DMS53 treated with DMSO at 0.1 percent for 48 hours (cell line): ENCODE results near the gene TGFBRAP1.

Source experiments
- DNase-seq: peaks from one replicate; lab custom pipeline; 2025; ENCODE audit not compliant: unreplicated experiment; lab: John Stamatoyannopoulos, UW

TGFBRAP1 gene, protein sequence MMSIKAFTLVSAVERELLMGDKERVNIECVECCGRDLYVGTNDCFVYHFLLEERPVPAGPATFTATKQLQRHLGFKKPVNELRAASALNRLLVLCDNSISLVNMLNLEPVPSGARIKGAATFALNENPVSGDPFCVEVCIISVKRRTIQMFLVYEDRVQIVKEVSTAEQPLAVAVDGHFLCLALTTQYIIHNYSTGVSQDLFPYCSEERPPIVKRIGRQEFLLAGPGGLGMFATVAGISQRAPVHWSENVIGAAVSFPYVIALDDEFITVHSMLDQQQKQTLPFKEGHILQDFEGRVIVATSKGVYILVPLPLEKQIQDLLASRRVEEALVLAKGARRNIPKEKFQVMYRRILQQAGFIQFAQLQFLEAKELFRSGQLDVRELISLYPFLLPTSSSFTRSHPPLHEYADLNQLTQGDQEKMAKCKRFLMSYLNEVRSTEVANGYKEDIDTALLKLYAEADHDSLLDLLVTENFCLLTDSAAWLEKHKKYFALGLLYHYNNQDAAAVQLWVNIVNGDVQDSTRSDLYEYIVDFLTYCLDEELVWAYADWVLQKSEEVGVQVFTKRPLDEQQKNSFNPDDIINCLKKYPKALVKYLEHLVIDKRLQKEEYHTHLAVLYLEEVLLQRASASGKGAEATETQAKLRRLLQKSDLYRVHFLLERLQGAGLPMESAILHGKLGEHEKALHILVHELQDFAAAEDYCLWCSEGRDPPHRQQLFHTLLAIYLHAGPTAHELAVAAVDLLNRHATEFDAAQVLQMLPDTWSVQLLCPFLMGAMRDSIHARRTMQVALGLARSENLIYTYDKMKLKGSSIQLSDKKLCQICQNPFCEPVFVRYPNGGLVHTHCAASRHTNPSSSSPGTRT

DNA sequence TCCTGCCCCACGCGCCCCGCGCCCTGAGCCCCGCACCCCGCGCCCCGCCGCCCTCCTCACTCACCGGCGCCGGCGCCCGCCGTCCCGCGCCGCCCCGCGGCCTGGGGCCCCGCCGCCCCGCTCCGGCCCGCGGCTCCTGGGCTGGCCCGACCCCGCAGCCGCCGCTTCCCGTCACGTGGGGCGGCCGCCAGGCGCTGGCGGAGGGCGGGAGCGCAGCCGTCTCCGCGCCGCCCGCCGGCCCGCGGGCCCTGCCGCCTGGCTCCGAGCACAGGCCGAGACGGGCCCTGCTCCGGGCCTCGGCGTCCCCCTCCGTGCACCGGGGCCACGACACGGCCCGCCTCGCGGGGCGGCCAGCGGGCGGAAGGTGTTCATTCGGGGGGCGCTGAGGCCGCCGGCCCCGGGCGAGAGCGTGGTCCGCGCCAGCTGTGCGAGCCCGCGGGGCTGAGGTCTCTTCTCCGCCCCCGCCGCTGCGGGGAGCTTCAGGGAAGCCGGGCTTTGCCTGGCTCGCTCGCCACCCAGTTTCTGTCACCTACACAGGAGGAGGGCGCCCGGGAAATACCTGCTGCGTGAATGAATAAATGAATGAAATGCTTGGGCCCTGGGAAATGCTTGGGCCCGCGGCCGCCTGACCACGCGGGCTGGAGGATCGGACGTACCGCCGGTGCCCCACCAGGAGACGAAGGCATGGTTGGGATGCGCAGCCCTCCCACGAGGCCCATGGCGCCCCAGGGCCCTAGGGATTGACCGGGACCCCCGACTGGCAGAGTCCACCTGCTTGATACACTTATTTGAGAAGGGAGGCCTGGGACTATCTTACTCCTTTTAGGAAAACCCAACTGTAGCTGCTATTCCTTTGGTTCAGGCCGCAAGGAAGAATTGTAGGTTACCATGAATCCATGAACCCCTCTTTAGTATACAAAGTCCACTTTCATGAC lies at the start of gene TGFBRAP1:
Gene TGFBRAP1 (minus strand): TSS at position 175 of the 935 bp plus-strand sequence. CDS start 21,434 bp downstream, outside the sequence.
- peak; percentile 62 for DNase-seq

DNA sequence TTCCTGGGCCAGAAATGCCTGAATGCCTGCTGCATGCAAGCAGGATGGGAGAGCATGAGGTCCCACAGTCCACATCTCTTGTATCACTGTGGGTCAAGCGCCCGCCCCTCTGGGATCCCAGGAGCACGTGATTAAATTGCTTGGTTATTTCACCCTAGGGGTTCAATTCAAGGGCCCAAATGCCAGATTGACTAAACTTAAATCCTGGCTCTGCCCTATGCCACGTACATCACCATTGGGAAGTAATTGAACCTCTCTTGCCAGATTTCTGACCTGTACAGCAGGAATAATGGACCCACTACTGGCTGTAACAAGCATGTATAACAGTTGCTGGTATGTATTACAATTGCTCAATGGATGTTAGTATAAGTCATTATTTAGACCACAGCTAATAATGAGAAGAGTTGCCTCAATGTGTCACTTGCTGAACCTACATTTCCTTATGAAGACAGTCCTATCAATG lies 49.4 kb upstream of the TGFBRAP1 start:
- no peak for DNase-seq

DNA sequence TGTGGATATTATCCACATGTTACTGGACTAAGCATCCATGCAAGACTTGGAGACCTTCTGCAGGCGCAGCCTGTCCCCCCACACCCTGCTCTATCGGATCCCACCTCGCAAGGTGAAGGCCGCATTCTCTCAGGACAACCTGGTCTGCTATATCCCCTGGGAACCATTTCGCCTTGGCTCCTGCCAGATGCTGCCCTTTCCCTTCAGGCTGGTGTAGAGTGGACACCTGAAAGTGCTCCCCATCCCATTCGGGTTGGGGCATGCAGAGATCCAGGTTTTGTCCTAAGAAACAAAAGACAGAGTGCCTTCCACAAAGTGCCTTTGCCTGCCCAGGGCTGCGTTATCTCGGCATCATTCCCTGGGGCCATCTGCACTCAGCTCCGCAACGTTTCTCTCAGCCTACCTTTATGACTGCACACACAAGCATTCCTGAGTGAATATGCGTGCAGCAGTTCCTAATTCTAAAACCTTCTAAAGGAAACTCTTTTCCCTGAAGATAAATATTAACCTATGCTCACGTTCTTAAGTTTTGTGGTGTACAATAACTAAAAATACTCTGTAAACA lies 48.8 kb upstream of the TGFBRAP1 start:
- no peak for DNase-seq

DNA sequence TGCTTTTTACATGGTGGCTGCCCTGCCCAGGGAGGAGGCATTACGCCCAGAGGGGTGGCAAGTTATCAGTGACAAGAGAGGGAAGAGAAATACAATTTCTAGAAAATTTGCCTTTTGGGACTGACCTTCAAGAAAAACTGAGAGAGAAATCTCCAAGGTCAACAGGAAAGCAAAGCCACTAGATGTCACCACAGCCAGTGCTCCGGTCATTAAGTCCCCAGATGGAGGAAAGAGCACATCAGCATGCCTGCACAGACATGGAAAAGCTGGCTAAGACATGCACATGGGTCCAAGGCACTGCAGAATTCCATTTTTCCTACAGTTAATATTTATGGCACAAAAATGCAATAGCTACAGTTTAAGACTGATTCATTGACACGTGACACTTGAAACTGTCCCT lies 48.3 kb upstream of the TGFBRAP1 start:
- DNase-seq, result no peak

DNA sequence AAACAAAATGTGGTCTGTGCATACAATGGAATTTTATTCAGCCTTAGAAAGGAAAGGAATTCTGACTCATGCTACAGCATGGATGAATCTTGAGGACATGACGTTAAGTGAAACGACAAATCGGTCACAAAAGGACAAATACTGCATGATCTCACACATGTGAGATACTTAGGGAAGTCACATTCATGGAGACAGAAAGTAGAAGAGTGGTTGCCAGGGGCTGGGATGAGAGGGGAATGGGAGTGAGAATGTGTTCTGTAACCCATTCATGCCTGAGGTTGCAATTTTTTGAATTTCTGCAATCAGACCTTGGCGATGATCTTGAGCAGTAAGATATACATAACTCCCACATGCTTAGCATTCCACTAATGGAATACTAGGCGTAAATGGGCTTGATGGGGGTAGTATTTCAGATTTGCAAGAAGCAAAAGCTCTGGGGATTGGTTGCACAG lies 47.3 kb upstream of the TGFBRAP1 start:
- no peak for DNase-seq

DNA sequence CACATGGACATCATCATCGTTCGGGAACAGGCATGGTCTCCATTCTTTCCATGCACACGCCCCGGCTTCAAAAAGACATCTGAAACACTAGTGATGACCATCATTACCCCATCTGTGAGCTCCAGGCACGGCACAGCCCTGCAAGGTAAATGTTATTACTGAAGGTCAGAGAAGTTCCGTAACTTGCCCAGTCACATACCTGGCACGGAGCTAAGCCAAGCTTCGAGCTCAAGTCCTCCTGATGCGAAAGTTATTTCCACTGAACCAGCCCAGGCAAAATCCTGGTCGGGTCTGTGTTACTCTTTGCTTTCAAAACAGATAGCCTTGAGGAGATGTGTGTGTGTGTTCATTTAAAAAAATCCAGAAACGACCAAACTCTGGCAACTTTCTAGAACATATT lies 46.5 kb upstream of the TGFBRAP1 start:
- no peak for DNase-seq

DNA sequence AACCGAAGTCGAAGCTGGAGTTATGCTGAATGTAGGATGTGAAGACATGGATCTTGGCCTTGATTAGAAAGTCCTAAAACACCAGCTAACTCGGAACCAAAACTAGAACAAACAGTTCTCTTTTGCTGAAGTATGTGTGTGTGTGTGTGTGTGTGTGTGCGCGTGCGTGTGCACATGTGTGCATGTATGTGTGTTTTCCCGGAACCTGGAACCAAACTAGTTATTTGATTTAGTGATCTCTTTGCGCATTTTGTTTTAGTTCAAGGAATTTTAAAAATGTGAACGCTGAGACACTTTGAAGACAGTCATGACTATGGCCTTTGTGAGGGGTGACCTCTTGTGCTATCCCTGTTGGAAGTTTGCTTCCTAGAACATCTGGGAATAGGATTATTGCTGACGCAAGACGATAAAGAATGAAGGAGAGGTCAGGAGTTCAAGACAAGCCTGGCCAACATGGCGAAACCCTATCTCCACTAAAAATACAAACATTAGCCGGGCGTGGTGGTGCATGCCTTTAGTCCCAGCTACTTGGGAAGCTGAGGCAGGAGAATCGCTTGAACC lies 45.5 kb upstream of the TGFBRAP1 start:
- DNase-seq, result no peak

DNA sequence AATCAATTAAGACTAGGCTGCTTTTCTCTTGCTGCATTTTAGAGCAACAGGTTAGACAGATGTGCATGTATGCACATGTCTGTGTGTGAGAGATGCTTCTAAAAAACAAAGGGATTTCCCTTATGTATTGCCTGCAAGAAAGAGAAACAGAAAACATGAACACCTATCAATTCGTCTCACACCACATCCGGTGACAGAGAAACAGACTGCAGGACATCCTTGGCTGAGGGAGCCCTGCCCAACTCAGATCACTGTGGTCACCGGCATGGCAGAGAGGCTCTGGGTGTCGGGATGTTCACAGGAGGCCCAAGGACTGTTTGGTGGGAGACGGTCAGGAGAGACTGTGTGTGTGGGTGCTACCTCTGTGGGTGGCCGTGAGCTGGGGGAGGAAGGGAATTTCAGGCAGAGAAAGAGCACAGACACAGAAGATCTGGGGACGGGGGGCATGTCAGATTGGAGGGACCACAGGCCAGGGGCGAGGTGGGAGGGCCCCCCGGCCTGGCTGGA lies 44.4 kb upstream of the TGFBRAP1 start:
- DNase-seq, result no peak

DNA sequence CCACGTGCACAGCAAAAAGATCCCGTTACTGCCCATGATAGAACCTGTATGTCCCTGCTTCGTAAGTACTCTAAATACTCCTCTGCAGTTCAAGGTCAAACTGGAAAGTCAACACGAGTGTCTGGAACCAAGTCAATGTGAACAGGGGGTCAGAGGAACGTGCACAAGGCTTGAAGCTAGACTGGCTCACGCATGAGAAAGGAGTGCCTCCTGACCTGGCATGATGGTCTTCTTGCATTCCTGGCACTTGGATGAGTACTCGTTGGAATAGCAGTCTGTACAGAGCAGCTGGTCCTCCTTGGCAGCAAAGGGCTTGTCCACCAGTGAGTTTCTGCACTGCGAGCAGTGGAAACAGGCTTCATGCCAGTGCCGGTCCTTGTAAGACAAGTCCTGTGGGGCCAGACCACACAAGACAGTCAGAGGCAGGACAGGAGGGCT lies 43.8 kb upstream of the TGFBRAP1 start:
- DNase-seq, result no peak

DNA sequence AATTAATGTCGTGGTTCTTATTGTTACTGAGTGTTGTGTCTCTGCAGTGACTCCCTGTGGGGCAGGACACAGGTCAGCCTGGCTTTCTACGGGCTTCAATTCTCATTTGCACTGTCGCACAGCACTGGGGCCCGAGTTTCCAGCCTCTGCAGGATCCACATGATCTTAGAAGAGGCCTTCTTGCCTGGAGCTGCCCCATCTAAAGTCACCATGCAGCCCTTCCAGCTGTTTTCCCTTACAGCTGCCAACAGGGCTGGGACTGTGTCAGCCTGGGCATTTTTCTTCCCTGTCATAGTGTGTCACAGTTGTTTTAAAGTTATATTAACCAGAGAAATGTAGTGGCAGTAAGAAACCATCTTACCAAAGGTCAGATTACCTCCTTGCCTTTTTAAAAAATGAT lies 42.3 kb upstream of the TGFBRAP1 start:
- no peak for DNase-seq

DNA sequence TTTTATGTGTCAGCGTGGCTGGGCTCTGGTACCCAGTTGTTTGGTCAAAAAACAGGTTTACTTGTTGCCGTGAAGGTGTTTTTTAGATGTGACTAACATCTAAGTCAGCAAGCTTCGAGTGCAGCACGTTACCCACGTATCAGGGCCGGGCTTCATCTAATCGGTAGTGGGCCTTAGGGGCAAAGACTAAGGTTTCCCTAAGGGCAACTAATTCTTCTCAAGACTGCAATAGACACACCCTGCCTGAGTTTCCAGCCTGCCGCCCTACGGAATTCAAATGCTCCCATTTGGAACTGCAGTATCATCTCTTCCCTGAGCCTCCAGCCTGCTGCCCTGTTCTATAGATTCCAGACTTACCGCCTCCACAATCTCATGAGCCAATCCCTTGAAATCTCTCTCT lies 41.6 kb upstream of the TGFBRAP1 start:
- no peak for DNase-seq

DNA sequence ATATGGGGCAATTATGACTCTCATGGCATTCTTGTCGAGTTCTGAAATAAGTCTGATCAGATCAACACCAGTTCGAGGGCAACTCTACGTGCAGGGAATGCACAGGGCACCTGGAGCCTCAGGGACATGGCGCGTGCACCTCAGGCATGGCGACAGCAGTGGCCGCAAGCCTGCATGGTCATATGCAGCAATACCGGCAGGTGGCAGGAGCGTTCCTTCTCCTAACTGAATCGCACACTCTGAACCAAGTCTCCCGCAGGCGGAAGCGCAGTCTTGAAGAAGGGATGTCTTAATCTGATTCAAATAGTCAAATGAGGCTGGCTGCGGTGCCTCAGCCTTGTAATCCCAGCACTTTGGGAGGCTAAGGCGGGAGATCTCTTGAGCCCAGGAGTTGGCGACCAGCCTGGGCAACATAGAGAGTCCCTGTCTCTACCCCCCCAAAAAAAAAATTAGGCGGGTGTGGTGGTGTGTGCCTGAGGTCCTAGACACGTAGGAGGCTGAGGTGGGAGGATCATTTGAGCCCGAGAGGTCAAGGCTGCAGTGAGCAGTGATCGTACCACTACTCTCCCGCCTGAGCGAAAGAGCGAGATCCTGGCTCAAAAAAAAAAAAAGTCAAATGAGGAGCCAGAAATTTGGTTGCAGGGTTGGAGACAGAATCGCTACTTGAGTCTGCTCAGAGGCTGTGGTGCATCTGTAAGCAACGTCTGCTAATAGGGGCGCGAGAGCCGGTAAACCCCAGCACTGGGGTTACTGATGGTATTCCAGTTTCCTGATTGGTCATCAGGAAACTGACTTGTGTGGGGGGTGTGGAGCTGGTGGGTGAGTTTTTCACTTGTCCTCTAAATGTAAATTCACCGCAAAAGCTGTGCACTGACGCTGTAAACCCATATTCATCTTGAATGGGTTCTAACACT lies 40.5 kb upstream of the TGFBRAP1 start:
- DNase-seq, result peak; percentile 92

DNA sequence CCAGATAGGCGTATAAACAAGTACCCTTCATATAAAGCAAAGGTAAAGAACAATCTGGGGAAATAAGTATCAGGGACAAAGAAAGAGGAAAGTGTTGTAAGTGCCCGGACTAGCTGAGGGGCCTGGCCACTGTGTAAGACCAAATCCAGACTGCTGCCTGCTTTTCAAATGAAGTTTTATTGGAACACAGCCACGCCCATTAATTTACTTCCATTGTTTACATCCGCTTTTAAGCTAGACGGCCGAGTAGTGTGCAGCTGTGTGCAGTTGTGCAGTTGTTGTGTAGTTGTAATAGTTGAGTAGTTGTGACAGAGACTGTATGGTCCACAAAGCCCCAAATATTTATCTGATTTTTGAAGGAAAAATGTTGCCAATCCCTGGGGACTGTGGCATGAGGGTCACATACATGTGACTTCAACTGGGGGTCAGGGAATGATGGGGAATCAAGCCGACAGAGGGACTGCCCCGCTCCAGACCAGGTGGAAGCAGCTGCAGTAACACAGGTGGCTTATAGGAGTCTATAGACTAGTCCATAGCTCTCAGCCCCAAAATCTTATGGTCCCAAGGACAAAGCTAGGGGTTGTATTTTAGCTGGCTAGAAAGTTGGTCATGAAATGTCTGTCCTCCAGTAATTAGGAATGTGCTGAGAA lies 39.3 kb upstream of the TGFBRAP1 start:
- DNase-seq, result no peak

DNA sequence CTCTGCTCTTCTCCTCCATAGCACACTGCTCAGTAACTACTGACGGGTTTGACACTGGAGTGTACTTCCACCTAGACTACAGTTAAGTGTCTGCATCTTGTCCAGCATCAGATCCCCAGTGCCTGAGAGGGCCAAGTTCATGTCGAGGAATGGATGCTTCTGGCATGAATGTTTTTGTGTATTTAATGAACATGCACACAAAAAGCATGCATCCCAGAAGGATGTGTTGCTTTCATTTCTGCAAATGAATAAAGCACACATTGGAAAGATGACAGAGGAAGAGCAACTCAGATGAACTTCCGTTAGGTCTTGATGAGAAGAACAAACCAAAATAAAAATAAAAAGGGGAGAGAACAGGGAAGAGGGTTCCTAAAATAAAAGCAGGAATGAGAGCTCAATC lies 35.7 kb upstream of the TGFBRAP1 start:
- no peak for DNase-seq

DNA sequence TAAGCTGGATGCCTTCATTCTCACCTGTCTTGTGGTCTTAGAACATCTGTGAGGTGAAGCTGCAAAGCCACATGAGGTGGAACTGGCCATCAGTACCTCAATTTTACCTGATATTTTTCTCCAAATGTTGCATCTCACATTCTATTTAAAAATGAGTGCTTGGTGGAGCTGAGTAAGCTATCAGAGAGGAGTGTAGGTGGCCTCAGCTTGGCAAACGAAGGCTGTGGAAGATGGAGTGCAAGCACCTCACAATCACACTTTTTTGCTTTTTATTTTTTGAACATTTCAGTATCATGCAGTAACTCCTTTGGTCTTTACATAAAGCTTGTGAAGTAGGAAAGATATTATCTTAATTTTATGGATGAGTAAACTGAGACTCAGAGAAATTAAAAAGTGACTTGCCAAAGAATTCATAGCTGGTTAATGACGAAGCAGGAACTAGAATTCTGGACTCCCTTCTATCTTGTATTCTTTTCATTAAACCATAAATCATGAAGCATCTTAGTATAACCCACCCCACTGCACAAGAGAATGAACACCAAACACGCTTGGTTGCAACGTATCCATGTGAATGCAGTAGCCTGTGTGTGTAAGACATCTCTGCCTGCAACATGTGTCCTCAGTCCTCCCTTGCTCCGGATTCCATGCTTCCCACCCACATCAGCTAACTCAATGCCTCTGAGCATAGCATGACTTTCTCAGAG lies 35.1 kb upstream of the TGFBRAP1 start:
- no peak for DNase-seq

DNA sequence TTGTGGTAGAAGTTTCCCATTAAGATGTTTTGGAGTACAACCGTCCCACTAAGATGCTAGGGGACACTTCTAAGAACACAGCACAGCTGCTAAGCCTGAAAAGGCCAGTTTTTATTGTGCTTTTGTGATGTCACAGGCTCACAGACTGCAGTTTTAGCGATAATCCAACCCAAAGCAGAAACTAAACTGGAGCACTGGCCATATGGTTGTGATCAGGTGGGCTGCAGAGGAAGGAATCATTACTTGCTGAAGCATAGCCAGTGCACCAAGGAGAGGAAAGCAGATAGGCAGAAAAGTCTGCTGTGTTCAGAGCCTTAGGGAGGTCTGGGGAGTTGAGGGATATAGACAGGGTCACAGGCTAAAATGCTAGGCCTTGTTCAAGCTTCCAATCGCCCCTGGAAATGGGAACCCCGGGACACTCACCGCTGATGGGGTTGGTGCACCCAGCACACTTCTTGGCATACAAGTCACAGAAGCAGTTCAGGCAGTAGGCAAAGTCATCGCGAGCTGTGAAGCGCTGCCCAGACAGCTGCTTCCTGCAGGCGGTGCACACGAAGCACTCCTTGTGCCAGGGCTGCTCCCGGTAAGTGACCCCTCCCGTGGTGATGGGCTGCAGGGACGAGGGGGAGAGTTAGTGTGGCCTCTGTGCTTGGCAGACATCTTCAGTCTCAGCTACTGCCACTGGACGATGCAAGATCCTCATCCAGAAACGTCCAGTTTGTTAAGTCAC lies 33.5 kb upstream of the TGFBRAP1 start:
- no peak for DNase-seq
